ENCODE data around the gene DUSP28. TPM values are rescaled to one million over a fixed set of nuclear protein-coding genes. Genes with fewer than 3 reads are reported as not detected.

The DUSP28 gene
- total and polyA plus RNA-seq, 2 of the 13 experiments (the other 11 are each of a cell fraction or from before 2014, with no cell fraction given) = 5.2 to 8.6 TPM

- TF ChIP-seq, protein P1, sequence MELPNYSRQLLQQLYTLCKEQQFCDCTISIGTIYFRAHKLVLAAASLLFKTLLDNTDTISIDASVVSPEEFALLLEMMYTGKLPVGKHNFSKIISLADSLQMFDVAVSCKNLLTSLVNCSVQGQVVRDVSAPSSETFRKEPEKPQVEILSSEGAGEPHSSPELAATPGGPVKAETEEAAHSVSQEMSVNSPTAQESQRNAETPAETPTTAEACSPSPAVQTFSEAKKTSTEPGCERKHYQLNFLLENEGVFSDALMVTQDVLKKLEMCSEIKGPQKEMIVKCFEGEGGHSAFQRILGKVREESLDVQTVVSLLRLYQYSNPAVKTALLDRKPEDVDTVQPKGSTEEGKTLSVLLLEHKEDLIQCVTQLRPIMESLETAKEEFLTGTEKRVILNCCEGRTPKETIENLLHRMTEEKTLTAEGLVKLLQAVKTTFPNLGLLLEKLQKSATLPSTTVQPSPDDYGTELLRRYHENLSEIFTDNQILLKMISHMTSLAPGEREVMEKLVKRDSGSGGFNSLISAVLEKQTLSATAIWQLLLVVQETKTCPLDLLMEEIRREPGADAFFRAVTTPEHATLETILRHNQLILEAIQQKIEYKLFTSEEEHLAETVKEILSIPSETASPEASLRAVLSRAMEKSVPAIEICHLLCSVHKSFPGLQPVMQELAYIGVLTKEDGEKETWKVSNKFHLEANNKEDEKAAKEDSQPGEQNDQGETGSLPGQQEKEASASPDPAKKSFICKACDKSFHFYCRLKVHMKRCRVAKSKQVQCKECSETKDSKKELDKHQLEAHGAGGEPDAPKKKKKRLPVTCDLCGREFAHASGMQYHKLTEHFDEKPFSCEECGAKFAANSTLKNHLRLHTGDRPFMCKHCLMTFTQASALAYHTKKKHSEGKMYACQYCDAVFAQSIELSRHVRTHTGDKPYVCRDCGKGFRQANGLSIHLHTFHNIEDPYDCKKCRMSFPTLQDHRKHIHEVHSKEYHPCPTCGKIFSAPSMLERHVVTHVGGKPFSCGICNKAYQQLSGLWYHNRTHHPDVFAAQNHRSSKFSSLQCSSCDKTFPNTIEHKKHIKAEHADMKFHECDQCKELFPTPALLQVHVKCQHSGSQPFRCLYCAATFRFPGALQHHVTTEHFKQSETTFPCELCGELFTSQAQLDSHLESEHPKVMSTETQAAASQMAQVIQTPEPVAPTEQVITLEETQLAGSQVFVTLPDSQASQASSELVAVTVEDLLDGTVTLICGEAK (IDR thresholded peaks at IDR 0.05) = no peak
- TF ChIP-seq, protein P1 (CRISPR knock-in tag; IDR thresholded peaks at IDR 0.05) = peak; percentile 58
- peak; percentile 50 for TF ChIP-seq CCAR2 (optimal IDR thresholded peaks at IDR 0.05; ENCODE audit: low read depth, low read length)
- peak; percentile 81; the same call in 1 of the 2 replicates for TF ChIP-seq MTA1 (CRISPR knock-in tag; IDR thresholded peaks at IDR 0.05; ENCODE audit: borderline replicate concordance)
- TF ChIP-seq CREM (IDR thresholded peaks at IDR 0.05) = peak; percentile 49
- TF ChIP-seq CREM (CRISPR knock-in tag; IDR thresholded peaks at IDR 0.05) = no peak
- TF ChIP-seq ZNF329 (CRISPR knock-in tag; IDR thresholded peaks at IDR 0.05; ENCODE audit: low read depth) = no peak
- TF ChIP-seq RFXAP (CRISPR knock-in tag; IDR thresholded peaks at IDR 0.05; ENCODE audit: borderline replicate concordance) = peak; percentile 85; the same call in 1 of the 2 replicates
- TF ChIP-seq NR2F6 (IDR thresholded peaks at IDR 0.05) = peak; percentile 72; the same call in 1 of the 2 replicates
- peak; percentile 83 for TF ChIP-seq NR2F6 (CRISPR knock-in tag; IDR thresholded peaks at IDR 0.05)
- no peak for TF ChIP-seq DMTF1 (CRISPR knock-in tag; IDR thresholded peaks at IDR 0.05)
- no peak for TF ChIP-seq PBX2 (CRISPR knock-in tag; IDR thresholded peaks at IDR 0.05)
- no peak for TF ChIP-seq HHEX (CRISPR knock-in tag; IDR thresholded peaks at IDR 0.05)
- TF ChIP-seq EHMT2 (IDR thresholded peaks at IDR 0.05; ENCODE audit: borderline replicate concordance, low read depth, low read length) = no peak
- peak; percentile 77 for TF ChIP-seq SALL1 (CRISPR knock-in tag; IDR thresholded peaks at IDR 0.05)
- peak in 1 of 2 experiments; percentile 48; a peak in 2 of 4 replicates for TF ChIP-seq POLR2A (IDR thresholded peaks at IDR 0.05; ENCODE audit: insufficient read depth in 1 of 2, low read depth in 2 of 2, low read length in 2 of 2)
- peak; percentile 67; the same call in 1 of the 2 replicates for TF ChIP-seq ZSCAN31 (CRISPR knock-in tag; IDR thresholded peaks at IDR 0.05; ENCODE audit: low read depth)
- TF ChIP-seq ZNF451 (CRISPR knock-in tag; IDR thresholded peaks at IDR 0.05) = no peak; the same call in 1 of the 2 replicates
Observed at GRCh38 chr2:240579771-240580614, 19.8 kb downstream of the DUSP28 start (continued).
